Mesenchymal stem cell (in vitro differentiated cells and primary cell): ENCODE measurements around the gene ZNF709. TPM values are rescaled to one million over a fixed set of nuclear protein-coding genes. Genes with fewer than 3 reads are reported as not detected.
"Not testable (repeated sequence)": the region's sequence is repeated elsewhere in the genome, so short reads cannot be mapped to it uniquely, and the experiment has no call there.

Source experiments
- DNase-seq: peaks from one replicate; pipeline ENCODE4 v3.0.0-alpha.2; 2013
- H2AFZ ChIP-seq: one replicate; pipeline ENCODE4 v1.6.1; 2013; ENCODE audit warnings: low read depth, mild to moderate bottlenecking, control low read depth, inconsistent platforms, low read length, moderate library complexity
- H2AK5ac ChIP-seq: 2 replicates; pipeline ENCODE4 v1.6.1; 2013; ENCODE audit warnings: low read length, moderate library complexity, mild to moderate bottlenecking, inconsistent platforms; ENCODE audit not compliant: severe bottlenecking
- H2BK120ac ChIP-seq: one replicate; pipeline ENCODE4 v1.6.1; 2013; ENCODE audit warnings: low read depth, mild to moderate bottlenecking, inconsistent platforms, low read length, moderate library complexity
- H2BK12ac ChIP-seq, 2 experiments: one replicate each; pipeline ENCODE4 v1.6.1; 2013; ENCODE audit warnings: inconsistent platforms in 2 of 2, low read length in 2 of 2, mild to moderate bottlenecking in 2 of 2, moderate library complexity in 2 of 2, control low read depth in 1 of 2
- H2BK15ac ChIP-seq: one replicate; pipeline ENCODE4 v1.6.1; 2013; ENCODE audit warnings: mild to moderate bottlenecking, low read depth, inconsistent platforms; ENCODE audit not compliant: poor library complexity, severe bottlenecking
- H2BK5ac ChIP-seq: 2 replicates; pipeline ENCODE4 v1.6.1; 2013; ENCODE audit warnings: low read depth, mild to moderate bottlenecking, low read length, control low read depth, inconsistent platforms; ENCODE audit not compliant: poor library complexity, severe bottlenecking
- H3K14ac ChIP-seq, 2 experiments: one replicate each; pipeline ENCODE4 v1.6.1; 2013; ENCODE audit warnings: inconsistent platforms in 2 of 2, low read length in 2 of 2, control low read depth in 1 of 2, mild to moderate bottlenecking in 1 of 2, moderate library complexity in 1 of 2
- H3K18ac ChIP-seq, 2 experiments: one replicate each; pipeline ENCODE4 v1.6.1; 2013; ENCODE audit warnings: inconsistent platforms in 2 of 2, low read length in 2 of 2, control low read depth in 1 of 2, low read depth in 1 of 2, mild to moderate bottlenecking in 1 of 2
- H3K23ac ChIP-seq, 2 experiments: one replicate each; pipeline ENCODE4 v1.6.1; 2013; ENCODE audit warnings: inconsistent platforms in 2 of 2, low read length in 2 of 2, mild to moderate bottlenecking in 2 of 2, moderate library complexity in 2 of 2, control low read depth in 1 of 2
- H3K27ac ChIP-seq: 2 replicates; pipeline ENCODE4 v1.5.1; 2013; ENCODE audit warnings: mild to moderate bottlenecking, moderate library complexity, low read length, control low read depth, inconsistent platforms; ENCODE audit not compliant: poor library complexity, severe bottlenecking
- H3K27me3 ChIP-seq, 2 experiments: 2 replicates each; pipeline versions ENCODE4 v1.6.1 to v1.7.0; 2013; ENCODE audit warnings: low read length in 2 of 2, mild to moderate bottlenecking in 2 of 2, moderate library complexity in 2 of 2, control low read depth in 1 of 2, inconsistent platforms in 1 of 2; ENCODE audit not compliant: control insufficient read depth in 1 of 2, insufficient read depth in 1 of 2
- H3K36me3 ChIP-seq, 2 experiments: 2 replicates each; pipeline versions ENCODE4 v1.6.1 to v1.7.0; 2013; ENCODE audit warnings: low read length in 2 of 2, control low read depth in 1 of 2, inconsistent platforms in 1 of 2, low read depth in 1 of 2, mild to moderate bottlenecking in 1 of 2; ENCODE audit not compliant: insufficient read depth in 2 of 2, control insufficient read depth in 1 of 2
- H3K4ac ChIP-seq, 2 experiments: one replicate each; pipeline ENCODE4 v1.6.1; 2013; ENCODE audit warnings: inconsistent platforms in 2 of 2, low read length in 2 of 2, mild to moderate bottlenecking in 2 of 2, moderate library complexity in 2 of 2, control low read depth in 1 of 2, low read depth in 1 of 2
- H3K4me1 ChIP-seq: 2 replicates; pipeline ENCODE4 v1.6.1; 2013; ENCODE audit warnings: low read depth, low read length, control low read depth; ENCODE audit not compliant: control insufficient read depth, insufficient read depth
- H3K4me2 ChIP-seq: 2 replicates; pipeline ENCODE4 v1.6.1; 2013; ENCODE audit warnings: low read length, mild to moderate bottlenecking, inconsistent platforms; ENCODE audit not compliant: poor library complexity, severe bottlenecking
- H3K4me3 ChIP-seq, 2 experiments: 2 replicates each; pipeline versions ENCODE4 v1.5.1 to v1.7.0; 2013; ENCODE audit warnings: low read length in 2 of 2, mild to moderate bottlenecking in 2 of 2, control low read depth in 1 of 2, low read depth in 1 of 2; ENCODE audit not compliant: insufficient read depth in 1 of 2
- H3K79me1 ChIP-seq: replicated peaks from 2 replicates; pipeline ENCODE4 v1.6.1; 2013; ENCODE audit warnings: mild to moderate bottlenecking, control low read depth, low read length, inconsistent platforms; ENCODE audit not compliant: poor library complexity, severe bottlenecking
- H3K9ac ChIP-seq: 2 replicates; pipeline ENCODE4 v1.7.0; 2013; ENCODE audit warnings: mild to moderate bottlenecking, low read length, moderate library complexity
- H3K9me3 ChIP-seq: 2 replicates; pipeline ENCODE4 v1.7.0; 2013; ENCODE audit warnings: mild to moderate bottlenecking, low read length; ENCODE audit not compliant: control insufficient read depth
- H4K8ac ChIP-seq: one replicate; pipeline ENCODE4 v1.6.1; 2013; ENCODE audit warnings: inconsistent platforms, mild to moderate bottlenecking, low read length, moderate library complexity
- H4K91ac ChIP-seq: one replicate; pipeline ENCODE4 v1.6.1; 2013; ENCODE audit warnings: mild to moderate bottlenecking, low read length, inconsistent platforms
- WGBS: methylation state at CpG from one replicate; pipeline ENCODE4 v1.1.7; 2013; ENCODE audit warnings: mixed read lengths; 5-methylcytosine and 5-hydroxymethylcytosine counted together
- small RNA-seq: library from polyadenylated mRNA; stranded (forward); fragments of <200 nt; extraction: miRNeasy Mini kit (QIAGEN cat#:217004); gene quantifications from one replicate; pipeline ENCODE3, GENCODE V24; 2013; ENCODE audit warnings: low read depth

The ZNF709 gene

DNA sequence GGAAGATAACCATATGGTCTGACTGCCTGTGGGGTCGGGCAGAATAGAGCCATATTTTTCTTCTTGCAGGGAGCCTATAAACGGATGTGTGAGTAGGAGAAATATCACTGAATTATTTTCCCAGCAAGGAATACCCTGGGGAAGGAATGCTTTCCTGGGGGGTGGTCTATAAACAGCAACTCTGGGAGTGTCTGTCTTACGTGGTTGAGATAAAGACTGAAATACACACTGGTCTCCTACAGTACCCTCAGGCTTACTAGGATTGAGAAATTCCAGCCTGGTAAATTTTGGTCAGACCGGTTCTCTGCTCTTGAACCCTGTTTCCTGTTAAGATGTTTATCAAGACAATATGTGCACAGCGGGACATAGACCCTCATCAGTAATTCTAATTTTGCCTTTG, 67.3 kb downstream of the ZNF709 start:
- H3K9me3 ChIP-seq, result peaks cover 49% of the 10 kb centered on the region
- 90% methylated on average over 5 of the region's 5 CpGs for WGBS
- not testable (repeated sequence) for DNase-seq

DNA sequence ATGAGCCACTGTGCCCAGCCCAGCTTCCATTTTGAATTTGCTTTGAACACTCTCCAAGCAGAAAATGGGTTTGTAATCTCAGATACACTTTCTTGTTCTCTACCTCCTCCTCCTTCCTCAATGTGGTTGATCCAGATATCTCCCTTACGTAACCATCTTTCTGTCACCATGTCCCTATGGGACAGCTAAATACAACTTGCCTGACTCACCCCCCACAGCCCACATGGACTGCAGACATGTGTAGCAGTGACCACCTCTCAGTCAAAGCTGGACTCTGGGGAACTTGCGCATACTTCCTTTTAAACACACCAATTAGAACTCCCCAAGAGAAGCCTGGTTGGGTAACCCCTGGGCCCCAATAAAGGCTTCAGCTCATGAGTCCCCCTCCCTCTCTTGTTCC, 72.7 kb downstream of the ZNF709 start:
- no peak overlapping the region for H3K14ac ChIP-seq
- no peak overlapping the region for H4K91ac ChIP-seq
- H3K4ac ChIP-seq, result no peak overlapping the region
- H3K9me3 ChIP-seq, result peaks cover 36% of the 10 kb centered on the region
- H3K9ac ChIP-seq, result no peak overlapping the region
- H2BK15ac ChIP-seq, result no peak overlapping the region
- H3K4me3 ChIP-seq, result no peak overlapping the region
- H2BK12ac ChIP-seq, result no peak overlapping the region
- 90% methylated on average over 2 of the region's 2 CpGs for WGBS
- no peak overlapping the region for H4K8ac ChIP-seq
- H3K36me3 ChIP-seq, result peaks cover 0 to 8% of the 10 kb centered on the region in 2 experiments
- H2BK120ac ChIP-seq, result no peak overlapping the region
- no peak overlapping the region for H3K27ac ChIP-seq
- no peak overlapping the region for H2AFZ ChIP-seq
- H3K18ac ChIP-seq, result no peak overlapping the region
- H3K23ac ChIP-seq, result no peak overlapping the region
- H3K4me1 ChIP-seq, result no peaks in the 10 kb centered on the region
- H3K4me2 ChIP-seq, result no peak overlapping the region
- no peak overlapping the region for H2AK5ac ChIP-seq
- H3K79me1 ChIP-seq, result no peaks in the 10 kb centered on the region
- H3K27me3 ChIP-seq, result no peaks in the 10 kb centered on the region
- no peak for DNase-seq
- no peak overlapping the region for H2BK5ac ChIP-seq

More for the DNA sequence above, 67.3 kb downstream of the ZNF709 start:
- H3K27ac ChIP-seq, H3K14ac ChIP-seq, H3K4me1 ChIP-seq, H2BK5ac ChIP-seq, H3K23ac ChIP-seq, H3K9ac ChIP-seq, H3K79me1 ChIP-seq, H2AK5ac ChIP-seq, H3K18ac ChIP-seq, H2BK15ac ChIP-seq, H3K4me2 ChIP-seq, H3K4me3 ChIP-seq, H2AFZ ChIP-seq, H4K8ac ChIP-seq, H2BK120ac ChIP-seq, H2BK12ac ChIP-seq, H3K27me3 ChIP-seq, H3K4ac ChIP-seq, H4K91ac ChIP-seq: not testable (repeated sequence)
- peaks cover 0 to 18% of the 10 kb centered on the region in 2 experiments for H3K36me3 ChIP-seq

Small RNA genes lying within 50 kb of the gene (small RNA-seq; reads per million reads assigned to genes)
- gene MTCO1P27 (not detected), gene PPIAP20 (not detected)
